ENCODE measurements around the gene ROBO2. TPM values are rescaled to one million over a fixed set of nuclear protein-coding genes. Genes with fewer than 3 reads are reported as not detected.

Gene ROBO2
- total RNA-seq, 2 donors from 2014 or later: not detected

DNA sequence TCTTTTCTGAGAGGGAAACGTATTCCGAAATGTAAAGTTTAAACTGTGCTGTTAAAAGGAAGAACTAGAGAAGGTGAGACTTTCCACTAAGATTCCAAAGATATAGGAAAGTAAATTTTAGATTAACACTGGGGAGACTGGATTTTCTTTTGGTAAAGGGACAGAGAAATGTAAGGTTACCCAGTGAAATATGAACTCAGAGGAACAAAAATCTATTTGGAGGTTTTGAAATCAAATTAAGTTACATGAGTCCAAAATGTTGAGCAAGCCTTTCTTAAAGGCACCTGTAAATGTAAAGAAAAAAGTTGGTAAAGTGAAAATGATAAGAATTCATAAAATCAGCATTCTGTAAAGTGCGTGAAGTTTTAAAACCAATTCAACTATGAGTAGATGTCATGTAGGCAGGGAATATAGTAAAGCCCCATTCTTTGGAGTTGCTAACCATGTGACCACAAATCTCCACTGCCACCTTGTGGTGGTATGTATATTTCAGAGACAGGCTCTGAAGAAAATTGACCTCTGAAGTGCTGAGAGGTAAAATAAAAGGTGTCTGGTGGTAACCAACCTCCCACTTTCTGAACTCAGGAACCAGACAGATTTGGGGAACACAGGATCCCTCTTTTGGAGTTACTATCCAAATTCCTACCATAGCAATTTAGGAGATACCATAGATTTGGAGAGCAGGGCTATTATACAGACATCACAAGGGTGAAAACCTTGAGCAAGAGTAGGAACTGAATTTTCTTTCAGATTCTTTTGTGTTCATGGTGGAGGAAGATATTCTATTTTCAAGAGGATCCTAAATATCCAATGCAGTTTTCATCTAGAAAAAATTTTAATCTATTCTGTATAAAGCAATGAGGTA, 215.3 kb downstream of the ROBO2 start:
- no peak for DNase-seq (ENCODE audit: low spot score)
- Mint-ChIP-seq H3K4me1 (ENCODE audit: low read depth in 2 of 2) (no peaks in the 10 kb centered on the region), H3K36me3 (peaks cover 10% of the 10 kb centered on the region), H3K9me3 (peaks cover 11% of the 10 kb centered on the region), H3K27ac (no peak overlapping the region), H3K4me3 (no peak overlapping the region), H3K27me3 (no peaks in the 10 kb centered on the region)
- no peak for ATAC-seq

DNA sequence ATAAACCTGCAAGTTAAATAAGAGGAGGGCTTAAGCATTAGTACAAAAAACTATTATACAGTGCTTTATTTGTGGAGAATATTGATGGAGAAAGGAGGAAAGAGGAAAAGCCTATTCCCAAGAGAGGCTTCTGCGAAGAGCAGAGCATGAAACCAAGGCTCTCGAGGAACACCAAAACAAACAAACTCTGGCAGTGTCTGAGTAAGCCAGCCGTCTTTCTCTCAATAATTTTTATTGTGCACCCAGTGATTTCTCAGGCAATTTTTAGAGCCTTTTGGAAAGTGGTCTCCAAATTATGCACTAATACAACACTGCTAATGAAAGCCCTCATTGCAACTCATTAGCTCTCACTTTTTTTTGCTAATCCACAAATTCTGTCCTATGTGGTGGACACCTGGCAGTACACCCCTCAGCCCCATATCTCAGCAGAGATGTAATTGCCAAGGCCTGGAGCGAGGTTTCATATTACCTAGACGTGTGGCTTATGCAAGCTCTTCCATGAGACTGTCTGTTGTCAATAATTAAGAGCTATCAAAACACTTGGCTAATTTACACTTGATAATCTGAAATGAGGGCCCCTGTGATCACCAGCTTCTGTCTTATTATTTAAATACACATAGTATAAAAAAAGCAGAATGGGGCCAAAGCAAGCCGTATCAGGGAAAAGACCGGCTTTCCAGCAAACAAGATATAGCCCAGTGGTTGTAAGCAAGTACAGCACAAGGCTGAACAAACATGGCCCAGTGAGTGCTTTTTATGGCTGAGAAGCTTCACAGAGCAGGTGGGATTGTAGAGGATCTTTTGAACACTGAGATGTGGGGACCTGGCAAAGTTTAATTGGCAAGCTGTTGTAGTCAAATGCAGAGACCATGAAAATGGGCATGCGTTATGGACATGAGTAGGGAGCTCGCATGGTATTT, 216.9 kb downstream of the ROBO2 start:
- Mint-ChIP-seq H3K9me3 (peaks cover 8% of the 10 kb centered on the region), H3K36me3 (peaks cover 10% of the 10 kb centered on the region), H3K4me1 (ENCODE audit: low read depth in 2 of 2) (no peaks in the 10 kb centered on the region), H3K4me3 (no peak overlapping the region), H3K27ac (no peak overlapping the region), H3K27me3 (no peaks in the 10 kb centered on the region)
- no peak for DNase-seq (ENCODE audit: low spot score)
- no peak for ATAC-seq

DNA sequence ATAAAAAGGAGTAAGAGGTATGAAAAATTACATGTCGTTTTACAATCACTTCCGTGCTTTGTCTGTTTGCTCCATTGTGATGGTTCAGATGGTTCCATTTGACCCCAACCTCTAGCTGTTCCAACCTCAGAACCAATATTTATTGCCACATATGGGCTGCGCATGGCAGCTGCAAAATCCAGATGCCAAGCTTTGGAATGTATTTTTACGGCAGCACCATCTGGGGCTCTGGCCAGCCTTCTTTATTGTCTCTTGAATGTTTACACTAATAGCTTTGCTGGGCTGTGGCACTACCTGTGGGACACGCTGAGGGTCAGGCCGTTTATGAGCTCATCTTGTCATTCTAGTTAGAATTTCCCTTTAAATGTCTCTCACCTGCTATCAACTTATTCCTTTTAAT, 219.8 kb downstream of the ROBO2 start:
- no peak overlapping the region for H3K4me3 Mint-ChIP-seq
- no peak overlapping the region for H3K27ac Mint-ChIP-seq
- H3K9me3 Mint-ChIP-seq: peaks cover 8% of the 10 kb centered on the region
- ATAC-seq: no peak
- peaks cover 4% of the 10 kb centered on the region for H3K36me3 Mint-ChIP-seq
- no peaks in the 10 kb centered on the region for H3K27me3 Mint-ChIP-seq
- no peak for DNase-seq (ENCODE audit: low spot score)
- no peaks in the 10 kb centered on the region for H3K4me1 Mint-ChIP-seq (ENCODE audit: low read depth in 2 of 2)

DNA sequence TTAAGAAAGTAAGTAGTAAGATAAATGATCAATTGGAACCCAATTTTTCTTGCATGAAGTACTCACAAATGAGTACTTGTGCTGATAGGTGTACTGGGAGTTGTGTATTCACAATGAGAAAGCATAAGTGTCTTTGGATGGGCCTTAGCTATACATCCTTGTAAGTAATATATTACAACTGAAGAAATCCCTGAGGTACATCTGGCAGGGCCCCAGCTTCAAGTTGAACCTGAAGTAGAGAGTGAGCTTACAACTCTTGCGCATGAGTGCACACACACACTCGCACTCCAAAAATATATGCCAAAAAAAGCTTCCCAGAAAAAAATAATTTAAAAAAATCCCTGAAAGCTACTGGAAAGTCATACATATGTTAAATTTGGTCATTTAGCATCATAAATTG, 222.5 kb downstream of the ROBO2 start:
- H3K9me3 Mint-ChIP-seq: peaks cover 13% of the 10 kb centered on the region
- H3K36me3 Mint-ChIP-seq: peaks cover 4% of the 10 kb centered on the region
- ATAC-seq (no peak), DNase-seq (ENCODE audit: low spot score) (no peak)
- no peak overlapping the region for H3K27ac Mint-ChIP-seq
- H3K4me3 Mint-ChIP-seq: no peak overlapping the region
- H3K4me1 Mint-ChIP-seq (ENCODE audit: low read depth in 2 of 2): no peaks in the 10 kb centered on the region
- no peaks in the 10 kb centered on the region for H3K27me3 Mint-ChIP-seq

DNA sequence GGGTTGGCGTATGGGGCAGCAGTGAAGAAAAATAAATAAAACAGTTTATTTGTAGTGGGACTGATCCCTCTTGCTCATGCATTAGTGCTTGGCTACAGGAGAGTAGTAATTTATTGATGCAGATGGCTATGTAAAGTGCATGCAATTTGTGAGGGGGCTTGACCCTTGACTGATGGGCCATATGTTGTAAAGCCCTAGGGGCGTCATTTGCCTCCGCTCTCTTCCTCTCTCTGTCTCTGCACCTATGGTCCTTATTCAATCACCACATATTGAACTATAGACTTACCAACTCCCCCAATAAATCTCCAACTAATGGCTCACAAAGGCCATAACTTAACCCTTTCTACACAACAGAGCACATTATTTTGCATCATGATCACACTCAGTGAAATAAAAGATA, 227.7 kb downstream of the ROBO2 start:
- no peaks in the 10 kb centered on the region for H3K4me1 Mint-ChIP-seq (ENCODE audit: low read depth in 2 of 2)
- no peak for DNase-seq (ENCODE audit: low spot score)
- peaks cover 4% of the 10 kb centered on the region for H3K36me3 Mint-ChIP-seq
- H3K27me3 Mint-ChIP-seq: no peaks in the 10 kb centered on the region
- no peak overlapping the region for H3K27ac Mint-ChIP-seq
- peaks cover 17% of the 10 kb centered on the region for H3K9me3 Mint-ChIP-seq
- no peak overlapping the region for H3K4me3 Mint-ChIP-seq
- no peak for ATAC-seq

DNA sequence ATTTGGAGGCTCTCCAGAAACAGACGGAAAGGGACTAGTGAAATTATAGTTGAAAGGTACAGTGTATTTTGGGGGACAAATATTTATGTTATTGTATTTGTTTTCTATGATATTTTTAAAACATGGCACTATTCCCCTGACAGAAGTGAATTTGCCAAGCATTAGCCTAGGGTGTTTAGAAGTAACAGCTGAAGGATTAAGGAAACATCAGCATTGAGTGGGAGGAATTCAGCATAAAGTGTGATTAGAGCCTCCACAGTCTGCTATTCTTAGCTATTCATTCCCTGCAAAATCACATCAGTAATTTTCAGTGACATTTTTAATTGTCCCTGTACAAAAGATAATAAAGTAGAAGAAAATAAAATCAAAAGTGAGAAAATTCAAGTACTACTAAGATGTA, 231.4 kb downstream of the ROBO2 start:
- peaks cover 10% of the 10 kb centered on the region for H3K9me3 Mint-ChIP-seq
- H3K4me1 Mint-ChIP-seq (ENCODE audit: low read depth in 2 of 2): no peaks in the 10 kb centered on the region
- H3K36me3 Mint-ChIP-seq: peaks cover 4% of the 10 kb centered on the region
- DNase-seq (ENCODE audit: low spot score) (no peak), ATAC-seq (no peak)
- H3K27ac Mint-ChIP-seq: no peak overlapping the region
- no peak overlapping the region for H3K4me3 Mint-ChIP-seq
- no peaks in the 10 kb centered on the region for H3K27me3 Mint-ChIP-seq

DNA sequence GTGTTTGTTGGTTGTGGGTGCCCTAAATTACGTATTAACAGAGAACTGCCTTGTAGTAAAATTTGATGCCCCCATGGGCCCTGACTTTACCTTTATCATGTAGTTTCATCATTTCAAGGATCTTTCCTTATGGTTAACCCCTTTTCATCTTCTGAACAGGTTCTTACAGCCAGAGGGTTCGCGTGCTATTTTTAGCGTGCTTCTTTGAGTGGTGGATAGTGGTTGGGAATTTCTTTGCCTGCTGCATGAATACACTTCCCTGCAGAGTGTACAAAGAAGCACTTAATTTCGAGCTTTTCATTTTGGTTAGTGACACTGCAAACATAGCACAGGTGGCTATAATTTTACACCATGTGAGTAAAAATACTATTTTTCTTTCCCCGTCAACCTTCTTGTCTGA, 231.8 kb downstream of the ROBO2 start:
- H3K27ac Mint-ChIP-seq: no peak overlapping the region
- DNase-seq (ENCODE audit: low spot score): no peak
- peaks cover 4% of the 10 kb centered on the region for H3K36me3 Mint-ChIP-seq
- H3K4me1 Mint-ChIP-seq (ENCODE audit: low read depth in 2 of 2): no peaks in the 10 kb centered on the region
- no peak overlapping the region for H3K4me3 Mint-ChIP-seq
- peaks cover 8% of the 10 kb centered on the region for H3K9me3 Mint-ChIP-seq
- H3K27me3 Mint-ChIP-seq: no peaks in the 10 kb centered on the region
- ATAC-seq: no peak

DNA sequence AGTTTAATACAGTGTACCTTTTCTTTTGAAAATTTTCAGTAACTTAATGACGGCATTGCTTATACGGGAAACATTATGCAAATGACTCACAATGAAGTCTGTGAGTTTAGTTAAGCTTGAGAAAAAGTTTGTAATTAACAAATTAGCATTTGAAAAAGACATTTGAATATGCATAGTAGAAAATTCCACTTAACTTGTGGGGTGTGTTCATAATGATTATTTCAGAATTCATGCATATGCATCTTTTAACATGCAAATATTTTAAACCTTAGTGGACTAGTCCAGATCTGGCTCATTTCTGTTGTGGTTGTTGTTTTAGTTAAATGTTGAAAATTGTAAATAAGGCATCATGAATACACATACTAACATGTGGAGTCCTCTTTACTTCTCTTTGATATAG, 239.4 kb downstream of the ROBO2 start:
- Mint-ChIP-seq H3K4me3 (no peak overlapping the region), H3K27ac (no peak overlapping the region), H3K4me1 (ENCODE audit: low read depth in 2 of 2) (no peaks in the 10 kb centered on the region), H3K9me3 (peaks cover 6% of the 10 kb centered on the region), H3K36me3 (no peaks in the 10 kb centered on the region), H3K27me3 (no peaks in the 10 kb centered on the region)
- no peak for ATAC-seq
- no peak for DNase-seq (ENCODE audit: low spot score)

DNA sequence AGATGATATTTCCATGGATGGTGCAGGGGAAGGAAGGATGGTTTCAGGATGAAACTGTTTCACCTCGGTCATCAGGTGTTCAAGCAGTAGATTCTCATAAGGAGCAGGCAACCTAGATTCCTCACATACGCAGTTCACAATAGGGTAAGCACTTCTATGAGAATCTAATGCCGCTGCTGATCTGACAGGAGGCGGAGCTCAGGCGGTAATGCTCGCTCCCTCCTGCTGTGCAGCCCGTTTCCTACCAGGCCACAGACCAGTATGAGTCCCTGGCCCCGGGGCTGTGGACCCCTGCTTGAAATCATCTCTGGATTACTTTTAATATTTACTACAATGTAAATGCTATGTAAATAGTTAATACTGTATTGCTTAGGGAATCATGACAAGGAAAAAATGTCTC, 241.8 kb downstream of the ROBO2 start:
- Mint-ChIP-seq H3K27ac (no peak overlapping the region), H3K4me3 (no peak overlapping the region), H3K27me3 (no peaks in the 10 kb centered on the region), H3K4me1 (ENCODE audit: low read depth in 2 of 2) (no peaks in the 10 kb centered on the region), H3K36me3 (no peaks in the 10 kb centered on the region), H3K9me3 (peaks cover 9% of the 10 kb centered on the region)
- ATAC-seq (no peak), DNase-seq (ENCODE audit: low spot score) (no peak)

DNA sequence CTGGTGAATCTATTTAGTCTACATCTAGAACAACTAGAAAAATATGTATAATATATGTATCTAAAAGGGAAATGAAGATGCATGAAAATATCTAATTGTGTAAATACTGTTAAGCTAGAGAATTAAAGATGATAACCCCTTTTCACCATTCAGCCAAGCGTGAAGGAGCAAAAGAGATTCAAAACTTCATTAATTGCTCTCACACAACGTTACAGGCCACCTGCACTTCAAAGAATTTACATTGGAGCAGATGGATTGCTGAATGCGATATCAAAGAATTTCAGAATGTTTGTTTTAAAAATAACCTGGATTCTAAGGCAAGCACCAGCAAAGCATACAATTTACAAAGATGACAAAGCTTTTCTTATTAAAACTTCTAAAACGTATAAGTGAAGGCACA, 243.2 kb downstream of the ROBO2 start:
- no peak overlapping the region for H3K27ac Mint-ChIP-seq
- no peaks in the 10 kb centered on the region for H3K27me3 Mint-ChIP-seq
- DNase-seq (ENCODE audit: low spot score) (no peak), ATAC-seq (no peak)
- no peak overlapping the region for H3K4me3 Mint-ChIP-seq
- peaks cover 4% of the 10 kb centered on the region for H3K36me3 Mint-ChIP-seq
- peaks cover 9% of the 10 kb centered on the region for H3K9me3 Mint-ChIP-seq
- H3K4me1 Mint-ChIP-seq (ENCODE audit: low read depth in 2 of 2): no peaks in the 10 kb centered on the region

DNA sequence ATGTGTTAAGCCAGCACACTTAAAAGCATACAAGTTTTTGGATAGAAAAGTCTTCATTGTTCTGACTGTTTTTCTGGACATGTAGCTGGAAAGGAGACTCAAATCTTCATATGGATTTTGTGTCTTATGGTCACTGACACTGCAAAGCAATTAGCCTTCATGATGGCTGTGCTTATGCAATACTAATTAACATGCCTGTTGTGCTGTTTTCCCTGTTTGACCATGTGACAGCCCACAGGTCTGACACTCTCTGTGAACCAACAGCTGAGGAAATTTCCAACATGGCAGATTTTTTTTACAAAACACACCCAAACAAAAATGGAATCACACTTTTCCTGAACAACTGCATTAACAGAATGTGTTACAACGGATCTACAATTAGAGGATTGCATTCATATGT, 248.4 kb downstream of the ROBO2 start:
- no peak overlapping the region for H3K27ac Mint-ChIP-seq
- H3K4me3 Mint-ChIP-seq: no peak overlapping the region
- H3K36me3 Mint-ChIP-seq: peaks cover 26% of the 10 kb centered on the region
- no peaks in the 10 kb centered on the region for H3K27me3 Mint-ChIP-seq
- no peaks in the 10 kb centered on the region for H3K4me1 Mint-ChIP-seq (ENCODE audit: low read depth in 2 of 2)
- ATAC-seq (no peak), DNase-seq (ENCODE audit: low spot score) (no peak)
- H3K9me3 Mint-ChIP-seq: peaks cover 33% of the 10 kb centered on the region

DNA sequence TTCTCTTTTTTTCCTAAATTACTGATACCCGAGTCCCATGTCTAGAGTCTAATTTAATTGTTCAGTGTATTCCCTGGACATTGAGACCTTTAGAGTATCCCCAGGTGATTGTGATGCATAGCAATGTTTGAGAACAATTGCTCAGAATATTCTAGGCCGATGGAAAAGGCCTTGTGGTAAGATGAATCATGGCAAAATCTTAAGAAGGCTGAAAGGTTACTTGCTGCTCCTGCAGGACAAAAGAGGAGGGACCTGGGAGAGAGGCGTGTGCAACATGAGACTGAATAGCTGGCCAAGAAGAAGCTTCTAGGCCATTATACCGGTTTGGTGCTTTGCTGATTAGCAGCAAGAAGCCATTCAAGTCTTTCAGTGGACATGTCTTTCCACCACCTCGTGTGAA, 256.6 kb downstream of the ROBO2 start:
- Mint-ChIP-seq H3K4me1 (ENCODE audit: low read depth in 2 of 2) (no peaks in the 10 kb centered on the region), H3K4me3 (no peak overlapping the region), H3K27me3 (no peaks in the 10 kb centered on the region), H3K27ac (no peak overlapping the region), H3K9me3 (peaks cover 25% of the 10 kb centered on the region), H3K36me3 (peaks cover 16% of the 10 kb centered on the region)
- no peak for ATAC-seq
- no peak for DNase-seq (ENCODE audit: low spot score)

DNA sequence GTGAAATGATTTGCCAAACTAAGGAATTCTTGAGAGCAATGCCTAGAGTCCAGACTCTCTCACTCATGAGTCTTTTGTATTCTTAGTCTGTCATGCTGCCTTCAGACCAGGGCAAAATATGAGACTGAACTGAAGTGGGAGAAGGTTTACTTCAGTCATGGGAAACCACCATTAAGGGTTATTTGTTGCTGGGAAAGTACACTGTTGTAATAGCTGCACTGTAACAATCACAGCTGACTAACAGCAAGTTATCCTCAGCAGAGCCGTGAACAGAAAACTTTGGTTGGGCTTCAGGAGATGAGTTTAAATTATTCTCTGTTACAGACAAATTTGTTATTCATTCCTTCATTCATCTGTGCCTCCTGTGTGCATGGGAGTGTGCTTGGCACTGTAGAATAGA, 258.5 kb downstream of the ROBO2 start:
- H3K4me3 Mint-ChIP-seq: no peak overlapping the region
- H3K36me3 Mint-ChIP-seq: peaks cover 6% of the 10 kb centered on the region
- peaks cover 15% of the 10 kb centered on the region for H3K9me3 Mint-ChIP-seq

More for the DNA sequence above, 258.5 kb downstream of the ROBO2 start:
- Mint-ChIP-seq H3K27me3 (no peaks in the 10 kb centered on the region), H3K4me1 (ENCODE audit: low read depth in 2 of 2) (no peaks in the 10 kb centered on the region), H3K27ac (no peak overlapping the region)
- no peak for ATAC-seq
- DNase-seq (ENCODE audit: low spot score): no peak
